Measurements from ENCODE around the gene PTPRO.

The PTPRO gene

DNA sequence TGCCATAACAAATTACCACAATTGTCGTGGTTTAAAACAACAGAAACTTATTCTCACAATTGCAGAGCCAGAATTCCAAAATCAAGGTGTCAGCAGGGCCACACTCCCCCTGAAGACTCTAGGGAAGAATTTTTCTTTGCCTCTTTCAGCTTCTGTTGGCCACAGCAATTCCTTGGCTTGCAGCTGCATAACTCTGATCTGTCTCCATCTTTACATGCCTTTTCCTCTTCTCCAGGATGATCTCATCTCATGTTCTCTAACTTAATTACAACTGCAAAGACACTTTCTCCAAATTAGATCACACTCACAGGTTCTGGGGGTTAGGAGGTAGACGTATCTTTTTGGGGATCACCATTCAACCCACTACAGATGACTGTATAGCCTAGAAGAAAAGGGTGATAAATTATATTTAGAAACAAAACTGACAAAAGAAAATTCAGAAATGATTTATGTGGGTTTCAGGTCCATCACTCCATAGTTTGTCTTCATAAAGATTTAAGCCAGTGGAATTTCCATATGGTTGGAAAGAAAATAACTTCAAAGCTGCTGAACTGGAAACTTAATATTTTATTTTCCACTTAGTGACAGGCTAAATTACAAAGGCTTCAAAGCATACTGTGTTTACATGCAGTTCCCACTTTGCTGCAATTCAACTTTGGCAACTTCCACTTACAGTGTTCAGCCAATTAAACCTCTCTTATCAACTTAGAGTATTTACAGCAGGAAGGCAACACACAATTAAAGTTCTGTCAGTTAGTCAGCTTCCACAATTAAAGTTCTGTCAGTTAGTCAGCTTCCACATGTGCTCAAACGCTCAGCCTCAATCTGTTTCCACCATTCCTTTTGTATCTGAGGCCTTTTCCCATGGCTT is 253.6 kb downstream of the PTPRO start:
- no peak for DNase-seq

DNA sequence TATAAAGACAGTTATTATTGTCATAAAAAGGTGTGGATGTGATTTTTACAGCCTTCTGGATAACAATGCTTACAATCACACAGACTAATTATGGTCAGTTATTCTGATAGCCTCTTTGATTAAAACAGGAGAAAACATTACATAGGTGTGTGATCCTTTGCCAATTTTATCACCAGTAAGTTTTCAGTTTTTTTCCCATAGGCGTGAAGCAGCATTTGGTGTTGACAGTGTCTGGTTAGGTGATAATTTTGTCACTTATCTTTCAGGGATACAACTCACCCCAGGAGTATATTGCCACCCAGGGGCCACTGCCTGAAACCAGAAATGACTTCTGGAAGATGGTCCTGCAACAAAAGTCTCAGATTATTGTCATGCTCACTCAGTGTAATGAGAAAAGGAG is 258.1 kb downstream of the PTPRO start:
- DNase-seq: no peak

DNA sequence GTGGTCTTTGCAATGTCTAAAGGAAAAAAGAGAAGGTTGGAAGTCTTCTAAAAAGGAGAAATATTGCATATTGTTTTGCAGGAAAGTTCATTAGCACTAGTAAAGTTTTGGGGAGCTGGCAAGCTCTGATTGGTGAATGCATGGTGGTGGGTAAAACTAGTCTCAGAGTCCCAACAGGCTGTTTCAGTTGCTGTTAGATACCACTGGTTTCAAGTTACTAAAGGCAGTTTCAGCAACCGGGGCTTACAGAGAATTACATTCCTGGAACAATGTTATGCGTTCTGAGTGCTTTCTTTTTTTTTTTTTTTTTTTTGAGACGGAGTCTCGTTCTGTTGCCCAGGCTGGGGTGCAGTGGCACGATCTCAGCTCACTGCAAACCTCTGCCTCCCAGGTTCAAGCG is 258.7 kb downstream of the PTPRO start:
- no peak for DNase-seq

DNA sequence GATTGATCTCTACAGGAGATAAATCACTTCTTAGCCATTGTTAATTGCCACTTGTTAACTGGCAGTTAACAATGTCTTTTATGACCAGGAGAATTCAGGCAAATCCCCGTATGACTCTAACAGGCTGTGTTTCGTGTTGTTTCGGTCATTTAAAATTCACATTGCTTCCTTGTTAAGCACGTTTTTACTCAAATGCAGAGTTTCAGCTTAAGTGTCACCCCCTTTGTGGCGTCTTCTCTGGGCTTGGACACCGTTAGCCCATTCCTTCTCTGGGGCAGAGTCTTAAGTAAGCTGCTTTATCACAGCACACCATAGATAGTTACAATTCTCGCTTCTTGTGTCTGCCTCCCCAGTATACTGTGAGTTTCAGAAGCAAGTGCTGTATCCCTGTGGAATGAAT is 261.5 kb downstream of the PTPRO start:
- no peak for DNase-seq

DNA sequence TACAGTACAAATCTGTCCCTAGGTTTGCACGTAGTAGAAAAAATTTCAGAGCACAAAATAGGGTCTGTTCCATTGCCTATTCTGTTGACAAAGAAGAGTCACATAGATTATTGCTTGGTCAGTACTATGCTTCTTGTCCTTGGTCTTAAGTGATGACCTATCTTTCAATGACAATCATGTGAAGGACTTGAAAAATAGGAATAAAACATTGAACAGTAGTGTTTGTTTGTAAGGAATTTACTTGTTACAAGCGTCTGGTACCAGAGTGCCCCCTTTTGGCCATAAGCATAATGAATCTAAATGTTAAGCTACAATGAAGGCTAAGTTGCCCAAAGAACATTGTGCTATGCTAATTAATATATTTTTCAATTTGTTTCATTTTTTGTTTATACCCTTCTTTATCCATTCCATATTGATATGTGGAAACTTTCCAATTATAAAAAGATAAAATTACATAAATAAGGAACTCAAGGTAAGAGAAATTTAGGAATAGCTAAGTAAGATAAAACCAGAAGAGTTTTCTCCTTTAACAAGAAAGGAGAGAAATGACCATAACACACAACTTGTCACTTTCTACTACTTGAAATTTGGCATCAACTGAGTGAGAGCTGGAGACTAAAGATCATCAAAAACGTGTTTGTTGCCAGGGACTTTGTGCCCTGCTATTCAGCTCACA is 262.2 kb downstream of the PTPRO start:
- peak; percentile 18 for DNase-seq

GRCh38 chr12:15589328-15590032 is 267.2 kb downstream of the PTPRO start:
- DNase-seq: no peak

GRCh38 chr12:15590180-15590826 is 268.0 kb downstream of the PTPRO start:
- DNase-seq: peak; percentile 45

GRCh38 chr12:15591811-15592210 is 269.5 kb downstream of the PTPRO start:
- DNase-seq: no peak

GRCh38 chr12:15592934-15593333 is 270.6 kb downstream of the PTPRO start:
- no peak for DNase-seq

GRCh38 chr12:15596174-15596573 is 273.9 kb downstream of the PTPRO start:
- no peak for DNase-seq

GRCh38 chr12:15597125-15597830 is 275.0 kb downstream of the PTPRO start:
- DNase-seq: no peak

- peak; percentile 29 for DNase-seq
Observed at GRCh38 chr12:15599266-15600037, 277.1 kb downstream of the PTPRO start.

GRCh38 chr12:15600223-15600935 is 278.1 kb downstream of the PTPRO start:
- DNase-seq: no peak

DNA sequence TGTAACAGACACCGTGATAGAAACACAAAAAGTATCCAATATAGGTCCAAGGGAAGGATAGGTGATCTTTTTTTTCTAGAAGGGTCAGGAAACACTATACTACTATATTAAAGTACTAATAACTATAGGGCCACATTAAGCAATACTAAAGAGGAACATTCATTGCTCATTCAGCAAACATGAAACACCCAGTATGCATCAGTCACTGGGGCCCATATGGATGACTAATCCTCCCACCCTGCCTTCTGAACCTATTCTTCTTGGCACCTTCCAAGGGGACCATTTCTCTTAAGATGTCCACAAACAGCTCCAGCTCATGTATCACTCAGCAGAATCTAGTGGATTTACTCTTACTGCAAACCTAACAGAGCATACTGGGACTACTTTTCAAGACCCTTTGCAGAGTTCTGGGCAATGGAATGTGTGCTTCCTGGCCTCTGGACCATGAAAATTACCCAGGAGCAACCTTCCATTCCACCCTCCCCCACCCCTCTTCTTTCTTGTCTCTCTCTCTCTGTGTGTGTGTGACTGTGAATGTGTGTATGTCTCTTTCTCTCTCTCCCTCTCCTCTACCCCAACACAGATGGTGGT is 279.0 kb downstream of the PTPRO start:
- no peak for DNase-seq

GRCh38 chr12:15602051-15602672 is 279.9 kb downstream of the PTPRO start:
- no peak for DNase-seq

DNA sequence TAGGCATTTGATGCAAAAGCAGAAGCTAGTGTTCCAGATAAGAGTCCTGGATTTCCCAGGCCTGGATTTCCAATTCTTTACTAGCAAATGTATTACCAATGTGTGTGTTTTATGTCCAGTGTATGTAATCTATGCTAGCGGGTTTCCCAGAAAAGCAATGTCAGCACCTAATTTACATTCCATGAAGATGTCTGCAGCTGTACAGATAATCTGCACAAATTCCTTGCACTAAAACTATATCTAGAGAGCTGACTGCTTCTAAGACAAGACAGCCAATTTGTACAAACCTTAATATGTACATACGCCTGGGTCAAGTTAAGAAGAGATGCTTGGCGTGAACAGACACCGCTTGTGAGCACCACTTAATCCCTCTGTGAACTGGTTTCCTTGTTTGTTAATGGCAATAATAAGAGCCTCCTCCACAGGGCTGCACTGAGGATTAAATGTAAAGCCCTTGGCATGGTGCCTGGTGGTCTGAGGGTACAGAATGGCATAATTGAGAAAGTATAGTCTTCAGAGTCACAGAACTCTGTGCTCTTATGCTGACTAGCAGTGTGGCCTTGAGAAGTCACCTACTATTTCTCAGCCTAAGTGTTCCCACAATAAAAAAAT is 281.3 kb downstream of the PTPRO start:
- no peak for DNase-seq

- no peak for DNase-seq
Observed at GRCh38 chr12:15605881-15606590, 283.7 kb downstream of the PTPRO start.

DNA sequence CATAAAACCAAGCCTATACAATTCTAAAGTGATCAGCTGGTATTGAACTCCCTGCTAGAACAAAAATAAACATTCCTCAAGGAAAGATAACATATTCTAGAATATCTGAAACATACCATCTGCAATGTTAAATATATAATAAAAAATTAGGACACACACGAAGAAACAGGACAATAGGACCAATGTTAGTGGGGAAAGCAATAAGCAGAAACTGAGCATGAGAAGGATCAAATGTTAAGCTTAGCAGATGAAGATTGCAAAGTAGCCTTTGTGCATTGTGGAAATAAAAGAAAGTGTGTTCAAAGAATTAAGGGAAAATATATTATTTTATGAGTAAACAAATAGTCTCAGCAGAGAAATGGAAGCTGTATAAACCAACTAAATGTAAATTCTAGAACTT is 286.1 kb downstream of the PTPRO start:
- DNase-seq: no peak

DNA sequence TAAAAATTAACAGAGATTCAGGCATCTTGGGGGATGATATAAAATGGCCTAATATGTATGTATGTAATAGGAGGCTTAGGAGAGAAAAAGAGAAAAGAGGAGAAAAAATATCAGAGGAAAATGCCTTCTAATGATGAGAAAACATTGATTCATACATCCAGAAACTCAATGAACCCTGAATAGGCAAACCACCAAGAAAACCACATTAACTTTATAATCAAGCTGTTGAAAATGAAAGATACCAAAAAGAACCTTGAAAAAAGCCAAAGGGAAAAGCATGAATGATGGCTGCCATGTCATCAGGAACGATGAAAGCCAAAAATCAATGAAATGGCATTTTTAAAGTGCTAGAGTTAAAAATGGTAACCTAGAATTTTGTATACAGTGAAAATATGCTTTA is 286.6 kb downstream of the PTPRO start:
- no peak for DNase-seq
